BJ (cell line): Measurements from ENCODE around the gene GADL1. TPM values are rescaled to one million over a fixed set of nuclear protein-coding genes. Genes with fewer than 3 reads are reported as not detected.

Experiments used
- CTCF ChIA-PET: fragments of 350-600 bp; formaldehyde crosslinking; extraction: SDS; loops from one replicate; lab custom pipeline; 2021; ENCODE audit warnings: antibody characterized with exemption, inconsistent platforms; lab: Yijun Ruan, JAX
- POLR2A ChIA-PET: fragments of 300-600 bp; sonication (Branson Sonifier 250); formaldehyde crosslinking; extraction: SDS; loops from one replicate; lab custom pipeline; 2021; ENCODE audit warnings: antibody characterized with exemption; lab: Charles Lee
- DNase-seq: peaks from one replicate; pipeline ENCODE4 v3.0.0-alpha.2; 2011; ENCODE audit warnings: low read depth
- H3K27me3 ChIP-seq: 2 replicates; pipeline ENCODE4 v1.6.0; 2011; ENCODE audit warnings: low read length; ENCODE audit not compliant: control insufficient read depth, insufficient read depth
- H3K36me3 ChIP-seq: 2 replicates; pipeline ENCODE4 v1.5.1; 2011; ENCODE audit warnings: low read length; ENCODE audit not compliant: control insufficient read depth, insufficient read depth
- H3K4me3 ChIP-seq: 2 replicates; pipeline ENCODE4 v1.5.1; 2011; ENCODE audit warnings: low read depth, mild to moderate bottlenecking, control low read depth, low read length
- polyA plus RNA-seq: library from polyadenylated mRNA; depleted of rRNA; stranded (reverse); fragments of >200 nt; gene quantifications from 2 replicates; pipeline ENCODE4 v1.2.3, GENCODE V29; 2011
- TF ChIP-seq, protein P1 (sequence below): IDR thresholded peaks from 2 replicates; pipeline ENCODE4 v1.5.1; 2011; ENCODE audit warnings: low read depth, mild to moderate bottlenecking, control low read depth, inconsistent platforms, low read length, moderate library complexity; ENCODE audit not compliant: insufficient read depth

The GADL1 gene
- polyA plus RNA-seq, 1 experiment: not detected

DNA sequence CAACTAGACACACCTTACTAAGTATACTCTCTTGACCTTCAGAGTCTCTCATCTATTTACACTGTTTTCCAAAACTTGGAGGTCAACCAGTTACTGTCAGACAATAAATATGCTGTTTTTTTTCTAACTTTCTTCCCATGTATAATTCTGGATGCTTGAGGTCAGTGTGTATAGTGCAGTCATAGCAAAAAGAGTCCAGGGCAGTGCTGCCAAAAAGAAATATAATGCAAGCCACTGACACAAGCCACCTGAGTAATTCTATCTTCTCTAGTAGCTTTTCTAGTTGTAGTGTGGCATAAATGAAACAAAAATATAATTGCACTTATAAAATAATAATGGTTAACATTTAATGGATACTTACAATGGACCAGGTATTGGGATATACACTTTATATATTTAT is 21.6 kb downstream of the GADL1 start:
- CTCF ChIA-PET: no interaction called here

DNA sequence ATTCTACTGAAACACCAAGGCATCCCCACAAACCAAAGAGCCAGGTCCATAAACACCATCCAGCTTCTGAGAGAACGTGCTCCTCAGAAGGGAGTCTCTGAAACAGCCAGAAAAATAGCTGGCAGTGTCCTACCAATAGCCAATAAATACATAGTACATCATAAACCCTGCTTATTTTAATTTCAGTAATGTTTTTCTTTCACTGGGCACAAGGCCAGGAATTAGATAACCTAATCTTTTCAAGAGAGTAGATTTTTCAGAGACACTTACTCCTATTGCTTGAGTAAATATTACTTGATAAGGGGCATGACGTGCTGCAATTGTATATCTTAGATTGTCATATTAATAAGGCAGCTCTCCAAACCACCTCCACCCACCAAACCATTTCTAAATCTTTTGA is 22.7 kb downstream of the GADL1 start:
- Histone ChIP-seq H3K4me3 (no peak overlapping the region), H3K27me3 (no peaks in the 10 kb centered on the region), H3K36me3 (no peaks in the 10 kb centered on the region)
- DNase-seq: no peak
- TF ChIP-seq, protein P1, sequence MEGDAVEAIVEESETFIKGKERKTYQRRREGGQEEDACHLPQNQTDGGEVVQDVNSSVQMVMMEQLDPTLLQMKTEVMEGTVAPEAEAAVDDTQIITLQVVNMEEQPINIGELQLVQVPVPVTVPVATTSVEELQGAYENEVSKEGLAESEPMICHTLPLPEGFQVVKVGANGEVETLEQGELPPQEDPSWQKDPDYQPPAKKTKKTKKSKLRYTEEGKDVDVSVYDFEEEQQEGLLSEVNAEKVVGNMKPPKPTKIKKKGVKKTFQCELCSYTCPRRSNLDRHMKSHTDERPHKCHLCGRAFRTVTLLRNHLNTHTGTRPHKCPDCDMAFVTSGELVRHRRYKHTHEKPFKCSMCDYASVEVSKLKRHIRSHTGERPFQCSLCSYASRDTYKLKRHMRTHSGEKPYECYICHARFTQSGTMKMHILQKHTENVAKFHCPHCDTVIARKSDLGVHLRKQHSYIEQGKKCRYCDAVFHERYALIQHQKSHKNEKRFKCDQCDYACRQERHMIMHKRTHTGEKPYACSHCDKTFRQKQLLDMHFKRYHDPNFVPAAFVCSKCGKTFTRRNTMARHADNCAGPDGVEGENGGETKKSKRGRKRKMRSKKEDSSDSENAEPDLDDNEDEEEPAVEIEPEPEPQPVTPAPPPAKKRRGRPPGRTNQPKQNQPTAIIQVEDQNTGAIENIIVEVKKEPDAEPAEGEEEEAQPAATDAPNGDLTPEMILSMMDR: no peak
- ChIA-PET CTCF (no interaction called here), POLR2A (no interaction called here)

More for the DNA sequence above, 21.6 kb downstream of the GADL1 start:
- H3K36me3 ChIP-seq: no peaks in the 10 kb centered on the region
- POLR2A ChIA-PET: no interaction called here
- no peak overlapping the region for H3K4me3 ChIP-seq
- TF ChIP-seq, protein P1: no peak
- no peaks in the 10 kb centered on the region for H3K27me3 ChIP-seq
- DNase-seq: no peak

DNA sequence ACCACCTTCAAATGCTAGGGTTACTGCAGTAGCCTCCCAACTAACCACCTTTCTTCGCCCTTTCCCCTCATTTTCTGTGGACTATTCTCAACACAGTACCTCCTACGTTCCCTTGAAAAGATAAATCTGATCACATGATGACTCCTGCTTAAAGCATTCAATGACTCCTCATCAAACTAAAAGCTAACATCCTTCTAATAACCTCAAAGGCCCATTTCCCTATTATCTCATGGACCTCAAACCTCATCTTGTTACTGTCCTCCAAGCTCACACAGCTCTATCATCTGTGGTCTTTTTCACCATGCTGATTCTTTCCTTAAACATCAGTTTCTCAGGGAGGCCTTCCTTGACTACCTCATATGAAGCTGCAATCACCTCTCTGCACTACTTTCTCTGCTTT is 29.6 kb downstream of the GADL1 start:
- no peak overlapping the region for H3K4me3 ChIP-seq
- ChIA-PET POLR2A (interaction anchor here (0.6 kb wide), 1 partner anchor 11 kb away, joined by 3 read pairs; no protein-coding TSS in a partner anchor), CTCF (no interaction called here)
- no peaks in the 10 kb centered on the region; the same call in 1 of the 2 replicates for H3K27me3 ChIP-seq
- no peaks in the 10 kb centered on the region for H3K36me3 ChIP-seq
- TF ChIP-seq, protein P1: no peak
- no peak for DNase-seq

DNA sequence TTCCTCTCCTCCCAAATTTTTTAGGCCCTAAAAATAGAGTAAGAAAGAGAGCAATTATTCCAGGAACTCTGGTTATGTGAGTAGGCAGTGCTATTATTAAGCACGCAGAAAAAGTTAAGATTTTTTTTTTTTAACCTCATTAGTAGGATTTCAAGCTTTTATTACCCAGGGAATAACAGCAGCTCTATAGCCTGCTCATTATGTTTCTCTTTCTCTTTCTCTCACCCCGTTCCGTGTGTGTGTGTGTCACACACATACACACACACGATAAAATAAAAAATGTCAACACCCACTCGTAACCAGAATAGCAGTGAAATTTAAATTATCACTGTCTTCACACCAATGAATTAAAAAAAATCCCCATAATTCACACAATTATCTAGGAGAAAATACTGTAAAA is 30.3 kb downstream of the GADL1 start:
- CTCF ChIA-PET: interaction anchor here (1.2 kb wide), 1 partner anchor 10 kb away, joined by 3 read pairs; no protein-coding TSS in a partner anchor
- Histone ChIP-seq H3K4me3 (no peak overlapping the region), H3K36me3 (no peaks in the 10 kb centered on the region), H3K27me3 (no peaks in the 10 kb centered on the region; the same call in 1 of the 2 replicates)
- POLR2A ChIA-PET: interaction anchor here (0.7 kb wide), 1 partner anchor 31 kb away, joined by 3 read pairs; no protein-coding TSS in a partner anchor
- no peak for DNase-seq
- TF ChIP-seq, protein P1: no peak

DNA sequence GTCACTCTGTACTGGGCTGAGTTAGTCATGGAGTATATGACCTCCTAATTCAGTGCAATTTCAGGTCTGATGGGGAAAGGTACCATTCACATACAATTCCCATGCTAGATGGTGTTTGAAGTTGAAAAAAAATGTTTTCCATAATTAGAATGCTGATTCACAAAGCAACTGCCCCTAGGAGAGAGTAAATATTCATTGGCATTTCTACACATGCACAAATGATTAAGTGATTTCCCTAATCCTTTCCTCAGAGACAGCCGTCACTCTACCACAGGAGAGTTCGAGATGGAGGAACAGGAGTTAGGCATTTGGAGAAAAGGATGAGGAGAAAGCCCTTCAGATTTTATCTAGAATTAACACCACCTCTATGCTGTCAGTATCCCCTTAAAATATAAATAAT is 32.5 kb downstream of the GADL1 start:
- H3K36me3 ChIP-seq: no peaks in the 10 kb centered on the region
- TF ChIP-seq, protein P1: no peak
- no peaks in the 10 kb centered on the region; the same call in 1 of the 2 replicates for H3K27me3 ChIP-seq
- H3K4me3 ChIP-seq: no peak overlapping the region
- POLR2A ChIA-PET: interaction anchor here (0.6 kb wide), 1 partner anchor 1790 kb away, joined by 8 read pairs; no protein-coding TSS in a partner anchor
- CTCF ChIA-PET: no interaction called here
- no peak for DNase-seq
